Fibroblast of pulmonary artery (primary cell): ENCODE results near the gene UNC45B.

Experiments
- DNase-seq: peaks from one replicate; pipeline ENCODE4 v3.0.0-alpha.2; 2010; ENCODE audit warnings: low read depth
- H3K4me3 ChIP-seq: replicated peaks from 2 replicates; pipeline ENCODE4 v1.5.1; 2011; ENCODE audit warnings: low read depth, mild to moderate bottlenecking, control low read depth, low read length, moderate library complexity
- TF ChIP-seq, protein P1 (sequence below): IDR thresholded peaks from 2 replicates; pipeline ENCODE4 v1.5.1; 2011; ENCODE audit warnings: mild to moderate bottlenecking, control low read depth, low read length, inconsistent platforms; ENCODE audit errors: missing control alignments

Gene UNC45B

DNA sequence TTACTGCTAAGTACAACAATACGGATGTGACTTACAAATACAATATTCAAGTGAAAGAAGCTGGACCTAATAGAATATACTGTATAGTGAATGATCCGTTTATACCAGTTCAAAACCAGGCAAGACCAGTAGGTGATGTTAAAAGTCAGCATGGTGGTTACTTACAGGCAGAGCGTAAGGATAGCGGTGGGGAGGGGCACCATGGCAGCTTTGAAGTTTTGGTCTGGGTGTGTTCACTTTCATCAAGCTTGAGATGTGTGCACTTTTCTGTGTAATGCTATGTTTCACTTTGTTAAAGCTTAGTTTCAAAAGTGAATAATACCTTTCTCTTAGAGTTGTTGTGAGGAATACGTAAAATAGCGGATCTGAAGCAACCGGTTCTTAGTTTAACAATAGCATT is 63.1 kb downstream of the UNC45B start:
- TF ChIP-seq, protein P1, sequence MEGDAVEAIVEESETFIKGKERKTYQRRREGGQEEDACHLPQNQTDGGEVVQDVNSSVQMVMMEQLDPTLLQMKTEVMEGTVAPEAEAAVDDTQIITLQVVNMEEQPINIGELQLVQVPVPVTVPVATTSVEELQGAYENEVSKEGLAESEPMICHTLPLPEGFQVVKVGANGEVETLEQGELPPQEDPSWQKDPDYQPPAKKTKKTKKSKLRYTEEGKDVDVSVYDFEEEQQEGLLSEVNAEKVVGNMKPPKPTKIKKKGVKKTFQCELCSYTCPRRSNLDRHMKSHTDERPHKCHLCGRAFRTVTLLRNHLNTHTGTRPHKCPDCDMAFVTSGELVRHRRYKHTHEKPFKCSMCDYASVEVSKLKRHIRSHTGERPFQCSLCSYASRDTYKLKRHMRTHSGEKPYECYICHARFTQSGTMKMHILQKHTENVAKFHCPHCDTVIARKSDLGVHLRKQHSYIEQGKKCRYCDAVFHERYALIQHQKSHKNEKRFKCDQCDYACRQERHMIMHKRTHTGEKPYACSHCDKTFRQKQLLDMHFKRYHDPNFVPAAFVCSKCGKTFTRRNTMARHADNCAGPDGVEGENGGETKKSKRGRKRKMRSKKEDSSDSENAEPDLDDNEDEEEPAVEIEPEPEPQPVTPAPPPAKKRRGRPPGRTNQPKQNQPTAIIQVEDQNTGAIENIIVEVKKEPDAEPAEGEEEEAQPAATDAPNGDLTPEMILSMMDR = no peak
- no peak for DNase-seq
- no peak overlapping the region for H3K4me3 ChIP-seq

DNA sequence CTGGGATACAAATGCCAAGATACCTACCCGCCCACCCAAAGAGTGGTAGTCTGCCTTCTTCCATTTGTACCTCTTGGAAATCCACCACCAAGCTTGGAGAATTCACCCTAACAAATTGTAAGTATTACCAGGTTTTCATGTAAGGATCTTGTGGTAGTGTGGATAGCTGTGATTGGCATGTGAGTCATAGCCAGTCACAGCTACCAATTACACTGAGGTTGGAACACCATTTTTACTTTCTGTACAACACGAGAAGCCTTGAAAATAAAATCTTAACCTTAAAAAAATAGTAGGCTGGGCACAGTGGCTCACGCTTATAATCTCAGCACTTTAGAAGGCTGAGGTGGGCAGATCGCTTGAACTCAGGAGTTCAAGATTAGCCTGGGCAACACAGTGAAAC is 65.1 kb downstream of the UNC45B start:
- H3K4me3 ChIP-seq = no peak overlapping the region
- DNase-seq = no peak
- TF ChIP-seq, protein P1 = no peak

DNA sequence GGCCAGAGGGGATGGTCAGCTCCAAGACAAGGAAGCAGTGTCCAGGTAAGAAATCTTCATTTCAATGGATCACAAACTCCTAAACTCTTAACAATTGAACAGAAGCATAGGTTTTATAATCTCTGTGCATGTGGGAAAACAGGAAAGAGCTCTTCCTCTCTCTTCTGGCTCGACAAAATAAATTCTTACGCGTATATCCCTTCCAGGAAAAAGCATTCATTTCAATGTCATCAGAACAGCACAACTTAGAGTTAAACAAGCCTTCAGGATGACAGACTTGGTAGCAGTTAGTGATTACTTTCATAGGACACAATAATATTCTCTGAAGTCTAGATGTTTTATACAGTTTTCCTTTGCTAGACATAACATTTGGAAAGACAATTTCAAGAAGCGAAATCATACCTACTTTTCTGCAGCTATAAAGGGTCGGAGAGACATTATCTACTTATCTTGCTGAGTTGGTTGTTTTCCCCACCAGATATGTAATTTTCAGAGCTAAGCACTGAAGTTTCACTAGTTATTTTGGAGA is 65.9 kb downstream of the UNC45B start:
- no peak overlapping the region for H3K4me3 ChIP-seq
- TF ChIP-seq, protein P1 = no peak
- no peak for DNase-seq

DNA sequence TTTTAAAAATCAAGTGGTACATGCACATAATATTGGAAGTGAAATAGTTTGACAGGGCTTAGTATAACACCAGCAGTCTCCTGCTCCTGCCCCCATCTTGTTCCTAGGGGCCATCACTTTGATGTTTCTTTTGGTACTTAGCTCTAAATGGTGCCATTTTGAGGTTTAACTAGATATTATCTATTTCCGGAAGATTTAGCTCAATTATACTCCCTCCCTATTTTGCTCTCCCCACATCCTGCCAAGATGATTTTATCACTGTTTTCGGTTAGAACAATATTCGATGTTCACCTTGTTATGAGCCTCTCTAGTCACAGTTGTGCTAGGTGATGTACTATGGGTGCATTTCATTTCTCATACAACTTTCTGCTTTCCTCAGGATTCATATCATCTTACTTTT is 66.6 kb downstream of the UNC45B start:
- no peak overlapping the region for H3K4me3 ChIP-seq
- DNase-seq = no peak
- TF ChIP-seq, protein P1 = no peak

DNA sequence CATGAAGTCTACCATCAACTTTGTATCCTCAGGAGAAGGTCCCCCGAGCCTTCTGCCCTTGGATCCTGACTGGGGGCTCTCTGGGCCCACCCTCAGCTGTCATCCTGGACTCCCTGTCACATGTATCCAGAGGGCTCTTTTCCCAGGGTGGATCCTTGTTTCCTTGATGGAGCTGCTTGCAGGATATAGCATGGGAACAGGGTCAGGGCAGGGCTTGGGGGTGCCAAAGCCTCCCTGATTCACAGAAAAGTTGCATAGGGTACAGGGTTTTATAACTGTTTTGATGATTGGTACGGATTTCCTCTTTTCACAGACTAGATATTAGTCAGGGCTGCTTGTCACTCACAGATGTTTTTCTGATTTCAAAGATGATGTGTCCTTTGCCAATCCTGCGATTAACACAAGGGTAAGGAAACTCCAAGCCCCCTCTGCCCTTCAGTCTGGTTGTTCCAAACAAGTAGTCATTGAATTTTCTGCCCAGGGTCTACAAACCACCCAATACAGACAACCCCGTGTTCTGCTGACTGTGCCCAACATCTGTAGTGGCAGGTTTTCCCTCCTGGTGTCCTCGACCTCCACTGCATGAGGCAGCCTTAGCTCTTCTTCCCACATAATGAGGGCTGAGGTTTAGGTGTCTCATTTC is 67.1 kb downstream of the UNC45B start:
- H3K4me3 ChIP-seq = no peak overlapping the region
- DNase-seq = no peak
- TF ChIP-seq, protein P1 = no peak

DNA sequence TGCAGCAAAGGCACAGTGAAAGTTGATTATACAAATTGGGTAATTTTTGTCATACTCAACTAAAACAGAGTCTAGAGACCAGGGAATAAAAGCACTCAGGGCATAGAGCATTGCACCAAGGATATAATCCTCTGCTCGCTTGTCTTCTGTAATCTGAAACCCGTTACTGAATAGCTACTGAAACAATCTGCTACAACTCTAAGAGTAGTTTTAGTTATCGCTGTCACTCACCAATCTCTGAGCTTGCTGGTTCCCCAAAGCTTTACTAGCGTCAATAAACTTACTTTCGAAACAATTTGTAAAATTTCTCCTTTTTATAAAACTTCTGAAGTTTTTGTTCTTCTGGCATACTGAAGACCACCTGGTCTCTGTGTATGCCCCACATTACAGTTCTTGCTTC is 69.5 kb downstream of the UNC45B start:
- TF ChIP-seq, protein P1 = no peak
- no peak for DNase-seq
- H3K4me3 ChIP-seq = no peak overlapping the region

DNA sequence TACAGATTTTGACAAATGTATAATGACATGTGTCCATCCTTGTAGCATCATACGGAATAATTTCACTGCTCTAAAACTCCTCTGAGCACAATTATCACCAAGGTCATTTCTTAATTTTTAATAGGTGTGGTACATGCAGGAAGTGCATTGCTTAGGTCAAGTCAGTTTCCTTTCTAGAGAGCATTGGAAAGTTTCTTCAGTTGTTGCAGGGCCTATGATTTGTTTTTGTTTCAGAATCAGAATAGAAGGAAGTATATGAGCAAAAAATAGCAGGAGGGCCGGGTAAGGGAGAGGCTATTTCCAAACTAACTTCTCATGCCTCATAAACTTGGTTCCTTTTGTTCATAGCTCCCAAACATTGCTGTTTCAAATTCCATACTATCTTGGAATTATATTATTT is 71.3 kb downstream of the UNC45B start:
- TF ChIP-seq, protein P1 = no peak
- no peak for DNase-seq
- H3K4me3 ChIP-seq = no peak overlapping the region
